Endothelial cell of umbilical vein (primary cell): Measurements from ENCODE around the gene GALNT10. TPM values are rescaled to one million over a fixed set of nuclear protein-coding genes. Genes with fewer than 3 reads are reported as not detected.

ENCODE experiments used
- BruUV-seq: library from RNA; stranded (reverse); fragments of 400-500 nt; replicated peaks from 2 replicates; lab custom pipeline; 2021; lab: Mats Ljungman, UMichigan
- CTCF ChIA-PET: fragments of 300-600, 350-600 bp; sonication (Branson Sonifier 250); formaldehyde crosslinking; loops from one replicate; lab custom pipeline; 2021; ENCODE audit warnings: antibody characterized with exemption, inconsistent platforms; lab: Charles Lee
- POLR2A ChIA-PET: fragments of 300-600, 350-600 bp; sonication (Branson Sonifier 250); formaldehyde crosslinking; loops from one replicate; lab custom pipeline; 2021; ENCODE audit warnings: antibody characterized with exemption, inconsistent platforms; lab: Charles Lee
- DNase-seq: peaks from one replicate; pipeline ENCODE4 v3.0.0-alpha.2; 2011; ENCODE audit warnings: low read depth, low spot score
- FAIRE-seq: peaks from 2 replicates; lab custom pipeline; 2011; peaks lifted over from hg19 to GRCh38; lab: Jason Lieb, UNC
- H2AFZ ChIP-seq: 2 replicates; pipeline ENCODE4 v1.6.0; 2012; ENCODE audit warnings: low read depth, low read length, control low read depth, inconsistent platforms
- H3K27ac ChIP-seq: 2 replicates; pipeline ENCODE4 v1.5.1; 2011; ENCODE audit warnings: low read depth, mild to moderate bottlenecking, control low read depth, low read length, moderate library complexity; ENCODE audit not compliant: insufficient read depth
- H3K27me3 ChIP-seq, 2 experiments: 2 replicates each; pipeline versions ENCODE4 v1.6.0 to v1.6.1; 2011; ENCODE audit warnings: low read length in 2 of 2, mixed read lengths in 1 of 2; ENCODE audit not compliant: control insufficient read depth in 2 of 2, insufficient read depth in 2 of 2
- H3K36me3 ChIP-seq, 2 experiments: 2 replicates in 1 of 2; 3 replicates in 1 of 2; pipeline ENCODE4 v1.5.1; 2011; ENCODE audit warnings: low read length in 2 of 2, mild to moderate bottlenecking in 1 of 2, moderate library complexity in 1 of 2; ENCODE audit not compliant: control insufficient read depth in 2 of 2, insufficient read depth in 2 of 2; ENCODE audit errors: extremely low read depth in 1 of 2
- H3K4me1 ChIP-seq: 3 replicates; pipeline ENCODE4 v1.5.1; 2011; ENCODE audit warnings: mild to moderate bottlenecking, low read length; ENCODE audit not compliant: control insufficient read depth, insufficient read depth; ENCODE audit errors: extremely low read depth
- H3K4me2 ChIP-seq: 2 replicates; pipeline ENCODE4 v1.6.1; 2011; ENCODE audit warnings: low read length, control low read depth, mixed read lengths; ENCODE audit not compliant: insufficient read depth
- H3K4me3 ChIP-seq, 3 experiments: fragments of 200-600 bp in 1 of 3; sonication (generic), shearing (Covaris generic) in 1 of 3; replicated peaks in 1 of 3; 2 replicates each; pipeline ENCODE4 v1.5.1; 2011 to 2016; ENCODE audit warnings: control low read depth in 3 of 3, low read length in 3 of 3, mild to moderate bottlenecking in 2 of 3, inconsistent platforms in 1 of 3, low read depth in 1 of 3, moderate library complexity in 1 of 3; ENCODE audit not compliant: insufficient read depth in 1 of 3
- H3K79me2 ChIP-seq: 2 replicates; pipeline ENCODE4 v1.6.0; 2012; ENCODE audit warnings: low read length, inconsistent platforms; ENCODE audit not compliant: control insufficient read depth, insufficient read depth
- H3K9ac ChIP-seq: replicated peaks from 2 replicates; pipeline ENCODE3; 2011; ENCODE audit warnings: low read length, control low read depth; ENCODE audit not compliant: insufficient read depth; ENCODE audit errors: extremely low read depth
- H3K9me1 ChIP-seq: replicated peaks from 3 replicates; pipeline ENCODE4 v1.6.0; 2011; ENCODE audit warnings: mild to moderate bottlenecking, low read length; ENCODE audit not compliant: control insufficient read depth, insufficient read depth; ENCODE audit errors: extremely low read depth
- H3K9me3 ChIP-seq: replicated peaks from 2 replicates; pipeline ENCODE4 v1.5.1; 2012; ENCODE audit warnings: low read length, inconsistent platforms; ENCODE audit not compliant: control insufficient read depth, insufficient read depth
- H4K20me1 ChIP-seq: replicated peaks from 2 replicates; pipeline ENCODE3; 2011; ENCODE audit warnings: mild to moderate bottlenecking, low read length; ENCODE audit not compliant: control insufficient read depth, insufficient read depth; ENCODE audit errors: extremely low read depth
- CTCF ChIP-seq, 2 donors: IDR thresholded peaks; 1 replicate in 1 of 2; 2 replicates in 1 of 2; pipeline ENCODE4 v1.5.1; 2011; ENCODE audit warnings: low read length in 2 of 2, mild to moderate bottlenecking in 2 of 2, moderate library complexity in 2 of 2, control low read depth in 1 of 2, inconsistent platforms in 1 of 2, low read depth in 1 of 2; ENCODE audit not compliant: insufficient read depth in 1 of 2; ENCODE audit errors: extremely low read depth in 1 of 2
- EZH2 ChIP-seq: IDR thresholded peaks from 2 replicates; pipeline ENCODE4 v1.6.1; 2012; ENCODE audit warnings: borderline replicate concordance, low read depth, mild to moderate bottlenecking, moderate library complexity, low read length, inconsistent platforms; ENCODE audit not compliant: severe bottlenecking
- FOS ChIP-seq: IDR thresholded peaks from 2 replicates; pipeline ENCODE4 v1.6.1; 2011; ENCODE audit warnings: mild to moderate bottlenecking, low read length, moderate library complexity, borderline replicate concordance; ENCODE audit not compliant: insufficient read depth
- GATA2 ChIP-seq: IDR thresholded peaks from 2 replicates; pipeline ENCODE4 v1.7.0; 2011; ENCODE audit warnings: low read depth, mild to moderate bottlenecking, moderate library complexity, mixed read lengths, low read length; ENCODE audit not compliant: insufficient read length, insufficient read depth
- JUN ChIP-seq: IDR thresholded peaks from 2 replicates; pipeline ENCODE4 v1.6.1; 2011; ENCODE audit warnings: borderline replicate concordance, low read depth; ENCODE audit not compliant: insufficient read length, insufficient read depth
- POLR2A ChIP-seq: IDR thresholded peaks from 2 replicates; pipeline ENCODE4 v1.6.1; 2012; ENCODE audit warnings: low read depth, mild to moderate bottlenecking, control low read depth, low read length
- POLR2AphosphoS5 ChIP-seq: IDR thresholded peaks from 2 replicates; pipeline ENCODE4 v1.6.1; 2012; ENCODE audit warnings: low read depth, mild to moderate bottlenecking, control low read depth, low read length, moderate library complexity; ENCODE audit not compliant: insufficient read depth
- dilution Hi-C: fragments of 300-500 bp; cut with MboI; formaldehyde crosslinking; loops from one replicate; pipeline ENCODE4 v1.15.0; 2019; ENCODE audit warnings: low sequenced_read_pairs; ENCODE audit not compliant: extremely low pct_ligation_motif_present
- intact Hi-C: fragments of 100-400 bp; cut with micrococcal nuclease; formaldehyde crosslinking; loops from one replicate; pipeline ENCODE4 v1.10.0; 2022
- polyA plus RNA-seq, 4 experiments: library from polyadenylated mRNA; depleted of rRNA in 3 of 4; stranded (reverse) in 3 of 4; unstranded in 1 of 4; fragments of >200 nt; gene quantifications; 2 replicates each; pipeline versions ENCODE4 v1.2.1 to v1.2.3, GENCODE V29; 2011 to 2012; ENCODE audit warnings: missing spikeins in 1 of 4
- total RNA-seq: library from RNA; stranded (reverse); gene quantifications from 2 replicates; pipeline ENCODE4 v1.2.3, GENCODE V29; 2021
- TF ChIP-seq, protein P1 (sequence below): IDR thresholded peaks from 2 replicates; pipeline ENCODE4 v1.6.1; 2011; ENCODE audit not compliant: insufficient read depth, insufficient read length

GALNT10 gene
- total and polyA plus RNA-seq, 2 donors (not counting 3 experiments of a cell fraction or from before 2014, with no cell fraction given), result 70.2 to 77.6 TPM

- H4K20me1 ChIP-seq, result no peaks in the 10 kb centered on the region
- H3K4me1 ChIP-seq, result peaks cover 28% of the 10 kb centered on the region
- TF ChIP-seq, protein P1, sequence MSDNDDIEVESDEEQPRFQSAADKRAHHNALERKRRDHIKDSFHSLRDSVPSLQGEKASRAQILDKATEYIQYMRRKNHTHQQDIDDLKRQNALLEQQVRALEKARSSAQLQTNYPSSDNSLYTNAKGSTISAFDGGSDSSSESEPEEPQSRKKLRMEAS, result no peak
- TF ChIP-seq GATA2, result no peak
- TF ChIP-seq CTCF (IDR thresholded peaks at IDR 0.05; ENCODE audit: extremely low read depth in 1 of 2, insufficient read depth in 1 of 2, low read depth in 1 of 2, low read length in 2 of 2), result no peak
- no peak for TF ChIP-seq POLR2A
- no peak for TF ChIP-seq EZH2
- no peak for TF ChIP-seq JUN
- no peak for TF ChIP-seq FOS
- TF ChIP-seq POLR2AphosphoS5, result no peak
- intact Hi-C loops (no loop called here), dilution Hi-C loops (no loop called here)
- no peak overlapping the region for H3K4me2 ChIP-seq
- H3K36me3 ChIP-seq, result peaks cover 6 to 8% of the 10 kb centered on the region in 2 experiments
- BruUV-seq, result no TSS peak
- no peaks in the 10 kb centered on the region for H3K9me1 ChIP-seq
- DNase-seq (no peak), FAIRE-seq (no peak)
- CTCF ChIA-PET, result interaction anchor here (1.4 to 2.0 kb wide), 2 partner anchors 105 to 113 kb away, joined by 4 to 8 read pairs; no protein-coding TSS in a partner anchor
- H3K9ac ChIP-seq, result no peak overlapping the region
- POLR2A ChIA-PET, result interaction anchor here (0.6 kb wide), 1 partner anchor 104 kb away, joined by 4 read pairs; no protein-coding TSS in a partner anchor
- H3K4me3 ChIP-seq, result no peak overlapping the region
- no peaks in the 10 kb centered on the region for H3K27me3 ChIP-seq
- no peak overlapping the region for H2AFZ ChIP-seq
- no peak overlapping the region for H3K27ac ChIP-seq
- no peaks in the 10 kb centered on the region for H3K9me3 ChIP-seq
- H3K79me2 ChIP-seq, result peaks cover 16% of the 10 kb centered on the region
Observed at GRCh38 chr5:154291917-154292316, 101.4 kb downstream of the GALNT10 start.
